ENCODE measurements around the gene SHFL. TPM values are rescaled to one million over a fixed set of nuclear protein-coding genes. Genes with fewer than 3 reads are reported as not detected.

SHFL gene
- total RNA-seq (ENCODE audit: low replicate concordance): 18.4 and 22.7 TPM in 2 replicates

- TF ChIP-seq CTCF (IDR thresholded peaks at IDR 0.05; ENCODE audit: insufficient read depth, low read length): no peak
- peak; percentile 55 for DNase-seq (ENCODE audit: low read depth)
- H3K4me3 ChIP-seq (ENCODE audit: low read depth, low read length): peak within 1 kb of the TSS; percentile 92
Observed at GRCh38 chr19:10085641-10086590, at the start of gene SHFL. Gene SHFL (plus strand): TSS chr19:10086317. CDS start chr19:10086428, 111 bp downstream.

GRCh38 chr19:10036601-10037071, 49.5 kb upstream of the SHFL start:
- TF ChIP-seq CTCF (IDR thresholded peaks at IDR 0.05; ENCODE audit: insufficient read depth, low read length): no peak
- H3K4me3 ChIP-seq (ENCODE audit: low read depth, low read length): no peak overlapping the region
- no peak for DNase-seq (ENCODE audit: low read depth)

- no peak for TF ChIP-seq CTCF (IDR thresholded peaks at IDR 0.05; ENCODE audit: insufficient read depth, low read length)
- DNase-seq (ENCODE audit: low read depth): no peak
Observed at GRCh38 chr19:10037367-10037766, 48.8 kb upstream of the SHFL start.

GRCh38 chr19:10037809-10038208, 48.3 kb upstream of the SHFL start:
- H3K4me3 ChIP-seq (ENCODE audit: low read depth, low read length): no peak overlapping the region
- no peak for DNase-seq (ENCODE audit: low read depth)
- TF ChIP-seq CTCF (IDR thresholded peaks at IDR 0.05; ENCODE audit: insufficient read depth, low read length): no peak

More at GRCh38 chr19:10037367-10037766, 48.8 kb upstream of the SHFL start:
- no peak overlapping the region for H3K4me3 ChIP-seq (ENCODE audit: low read depth, low read length)

GRCh38 chr19:10043286-10043927, 42.7 kb upstream of the SHFL start:
- H3K4me3 ChIP-seq (ENCODE audit: low read depth, low read length): no peak overlapping the region
- peak; percentile 52 for DNase-seq (ENCODE audit: low read depth)
- no peak for TF ChIP-seq CTCF (IDR thresholded peaks at IDR 0.05; ENCODE audit: insufficient read depth, low read length)

GRCh38 chr19:10044390-10044789, 41.7 kb upstream of the SHFL start:
- TF ChIP-seq CTCF (IDR thresholded peaks at IDR 0.05; ENCODE audit: insufficient read depth, low read length): no peak
- no peak overlapping the region for H3K4me3 ChIP-seq (ENCODE audit: low read depth, low read length)
- DNase-seq (ENCODE audit: low read depth): no peak

Data from fibroblast of the aortic adventitia (primary cell).